ENCODE data around the gene AGMAT. TPM values are rescaled to one million over a fixed set of nuclear protein-coding genes. Genes with fewer than 3 reads are reported as not detected.

AGMAT gene
- total and polyA plus RNA-seq, 2 of the 4 experiments (the other 2 are of a cell fraction): 0.18 to 0.26 TPM

Small RNA genes lying within 50 kb of the gene (microRNA-seq; reads per million reads assigned to microRNA genes)
- gene CD24P1 (ENCODE audit: insufficient read depth, insufficient read length) (not detected), gene RNU7-179P (ENCODE audit: insufficient read depth, insufficient read length) (not detected), gene SCARNA21B (ENCODE audit: insufficient read depth, insufficient read length) (not detected)

Small RNA genes lying within 50 kb of the gene (small RNA-seq; reads per million reads assigned to genes)
- 0 reads per million in 5 experiments for gene CD24P1
- 0 reads per million in 5 experiments for gene RNU7-179P
- gene SCARNA21B: 0 to 1.4 (median 0) reads per million in 5 experiments

Other genes with a start within 250 kb of the AGMAT start
- gene EFHD2, start 175.2 kb downstream of the AGMAT start, total RNA-seq (2012; rRNA removed): 22.6 and 23.1 TPM in 2 replicates
- 58.9 and 72.7 TPM in 2 replicates for gene EFHD2, start 175.2 kb downstream of the AGMAT start, polyA plus RNA-seq (2012; rRNA removed)
- not detected in 2 replicates for gene CTRC, start 146.6 kb downstream of the AGMAT start, total RNA-seq (2012; rRNA removed)
- not detected in 2 replicates for gene CTRC, start 146.6 kb downstream of the AGMAT start, polyA plus RNA-seq (2012; rRNA removed)
- not detected in 2 replicates for gene CELA2A, start 128.3 kb downstream of the AGMAT start, total RNA-seq (2012; rRNA removed)
- gene CELA2A, start 128.3 kb downstream of the AGMAT start, polyA plus RNA-seq (2012; rRNA removed): not detected in 2 replicates
- gene CELA2B, start 108.9 kb downstream of the AGMAT start, total RNA-seq (2012; rRNA removed): not detected in 2 replicates
- gene CELA2B, start 108.9 kb downstream of the AGMAT start, polyA plus RNA-seq (2012; rRNA removed): not detected in 2 replicates
- gene CASP9, start 60.8 kb downstream of the AGMAT start, total RNA-seq (2012; rRNA removed): 5.3 and 7.0 TPM in 2 replicates
- gene CASP9, start 60.8 kb downstream of the AGMAT start, polyA plus RNA-seq (2012; rRNA removed): 7.8 and 8.3 TPM in 2 replicates
- 12.5 and 13.1 TPM in 2 replicates for gene DNAJC16, start 58.2 kb downstream of the AGMAT start, total RNA-seq (2012; rRNA removed)
- 6.9 and 8.0 TPM in 2 replicates for gene DNAJC16, start 58.2 kb downstream of the AGMAT start, polyA plus RNA-seq (2012; rRNA removed)
- 8.6 and 13.4 TPM in 2 replicates for gene DDI2, start 32.4 kb upstream of the AGMAT start, total RNA-seq (2012; rRNA removed)
- 3.8 and 6.0 TPM in 2 replicates for gene DDI2, start 32.4 kb upstream of the AGMAT start, polyA plus RNA-seq (2012; rRNA removed)
- 23.1 and 24.7 TPM in 2 replicates for gene PLEKHM2, start 99.3 kb upstream of the AGMAT start, total RNA-seq (2012; rRNA removed)
- gene PLEKHM2, start 99.3 kb upstream of the AGMAT start, polyA plus RNA-seq (2012; rRNA removed): 48.0 and 51.2 TPM in 2 replicates
- gene SLC25A34, start 151.2 kb upstream of the AGMAT start, total RNA-seq (2012; rRNA removed): under 0.01 TPM in 1 of 2 replicates, not detected in the other
- gene SLC25A34, start 151.2 kb upstream of the AGMAT start, polyA plus RNA-seq (2012; rRNA removed): 0.72 and 1.1 TPM in 2 replicates
- gene TMEM82, start 157.4 kb upstream of the AGMAT start, total RNA-seq (2012; rRNA removed): not detected in 2 replicates
- gene TMEM82, start 157.4 kb upstream of the AGMAT start, polyA plus RNA-seq (2012; rRNA removed): not detected in 2 replicates
- 43.6 and 52.2 TPM in 2 replicates for gene FBLIM1, start 173.7 kb upstream of the AGMAT start, total RNA-seq (2012; rRNA removed)
- gene FBLIM1, start 173.7 kb upstream of the AGMAT start, polyA plus RNA-seq (2012; rRNA removed): 140 and 159 TPM in 2 replicates
- 1.4 and 2.8 TPM in 2 replicates for gene UQCRHL, start 222.6 kb upstream of the AGMAT start, total RNA-seq (2012; rRNA removed)
- gene UQCRHL, start 222.6 kb upstream of the AGMAT start, polyA plus RNA-seq (2012; rRNA removed): 2.4 and 2.6 TPM in 2 replicates

Measured in IMR-90 (cell line).